SK-N-SH treated with all-trans-retinoic acid at 6 μM for 48 hours (cell line): ENCODE measurements around the gene DYNC1I1.

Experiments used
- ATAC-seq: fragments of 200-7000 bp; cut with Tn5 transposase; 3 replicates; pipeline ENCODE4 v1.9.1; 2020; ENCODE audit warnings: mild to moderate bottlenecking, moderate library complexity
- ARNTL ChIP-seq: fragments of 450-650 bp; formaldehyde crosslinking; IDR thresholded peaks from 2 replicates; pipeline ENCODE4 v1.5.0; 2020; ENCODE audit warnings: low read depth, mild to moderate bottlenecking, moderate library complexity, borderline replicate concordance
- BACH2 ChIP-seq: fragments of 250-450 bp; sonication (Bioruptor Pico); IDR thresholded peaks from 2 replicates; pipeline ENCODE4 v1.9.0; 2021; ENCODE audit warnings: mild to moderate bottlenecking, borderline replicate concordance
- CSDC2 ChIP-seq: fragments of 250-450 bp; sonication (Bioruptor Pico); IDR thresholded peaks from 2 replicates; pipeline ENCODE4 v1.5.0; 2020; ENCODE audit warnings: mild to moderate bottlenecking, moderate library complexity
- ESRRG ChIP-seq: fragments of 250-450 bp; sonication (Bioruptor Pico); IDR thresholded peaks from 2 replicates; pipeline ENCODE4 v1.6.1; 2021; ENCODE audit warnings: mild to moderate bottlenecking
- ISL1 ChIP-seq: fragments of 250-450 bp; sonication (Bioruptor Pico); IDR thresholded peaks from 2 replicates; pipeline ENCODE4 v2.1.2; 2022; ENCODE audit warnings: mild to moderate bottlenecking, moderate library complexity
- OSR1 ChIP-seq: fragments of 250-450 bp; sonication (Bioruptor Pico); IDR thresholded peaks from 2 replicates; pipeline ENCODE4 v1.8.0; 2022; ENCODE audit warnings: moderate library complexity, mild to moderate bottlenecking, inconsistent platforms
- POU6F1 ChIP-seq: fragments of 250-450 bp; sonication (Bioruptor Pico); IDR thresholded peaks from 2 replicates; pipeline ENCODE4 v1.8.0; 2021; ENCODE audit warnings: low read depth, mild to moderate bottlenecking, moderate library complexity, borderline replicate concordance
- RARB ChIP-seq: fragments of 250-450 bp; sonication (Bioruptor Pico); IDR thresholded peaks from 2 replicates; pipeline ENCODE4 v1.8.0; 2021; ENCODE audit warnings: mild to moderate bottlenecking, moderate library complexity
- SNAI2 ChIP-seq: fragments of 250-450 bp; sonication (Bioruptor Pico); IDR thresholded peaks from 2 replicates; pipeline ENCODE4 v1.5.0; 2020; ENCODE audit warnings: mild to moderate bottlenecking, moderate library complexity
- TCF4 ChIP-seq: fragments of 250-450 bp; sonication (Bioruptor Pico); IDR thresholded peaks from 2 replicates; pipeline ENCODE4 v1.8.0; 2021; ENCODE audit warnings: mild to moderate bottlenecking, moderate library complexity, borderline replicate concordance
- TOX ChIP-seq: fragments of 250-450 bp; sonication (Bioruptor Pico); IDR thresholded peaks from 2 replicates; pipeline ENCODE4 v1.8.0; 2021; ENCODE audit warnings: mild to moderate bottlenecking, moderate library complexity, borderline replicate concordance
- TSHZ2 ChIP-seq: fragments of 250-450 bp; sonication (Bioruptor Pico); IDR thresholded peaks from 2 replicates; pipeline ENCODE4 v1.5.0; 2020; ENCODE audit warnings: mild to moderate bottlenecking, moderate library complexity
- ZC3H10 ChIP-seq: fragments of 250-450 bp; sonication (Bioruptor Pico); IDR thresholded peaks from 2 replicates; pipeline ENCODE4 v1.5.1; 2021; ENCODE audit warnings: mild to moderate bottlenecking, moderate library complexity
- ZFP3 ChIP-seq: fragments of 250-450 bp; sonication (Bioruptor Pico); IDR thresholded peaks from 2 replicates; pipeline ENCODE4 v1.5.0; 2020; ENCODE audit warnings: mild to moderate bottlenecking, moderate library complexity
- ZFP30 ChIP-seq: fragments of 450-650 bp; formaldehyde crosslinking; IDR thresholded peaks from 2 replicates; pipeline ENCODE4 v1.5.0; 2022; ENCODE audit warnings: mild to moderate bottlenecking, moderate library complexity
- ZNF565 ChIP-seq: fragments of 450-650 bp; formaldehyde crosslinking; conservative IDR thresholded peaks from 2 replicates; pipeline ENCODE4 v1.5.0; 2020; ENCODE audit warnings: low read depth, mild to moderate bottlenecking, moderate library complexity
- ZNF70 ChIP-seq: fragments of 450-650 bp; formaldehyde crosslinking; IDR thresholded peaks from 2 replicates; pipeline ENCODE4 v1.5.0; 2020; ENCODE audit warnings: mild to moderate bottlenecking, moderate library complexity
- ZNF8 ChIP-seq: fragments of 450-650 bp; formaldehyde crosslinking; IDR thresholded peaks from 2 replicates; pipeline ENCODE4 v1.5.0; 2020; ENCODE audit warnings: mild to moderate bottlenecking, moderate library complexity
- TF ChIP-seq, protein P1 (sequence below): fragments of 250-450 bp; sonication (Bioruptor Pico); IDR thresholded peaks from 2 replicates; pipeline ENCODE4 v1.5.1; 2020; ENCODE audit warnings: low read depth, mild to moderate bottlenecking, moderate library complexity
- TF ChIP-seq, protein P2 (sequence below): fragments of 250-450 bp; sonication (Bioruptor Pico); IDR thresholded peaks from 2 replicates; pipeline ENCODE4 v1.8.0; 2020; ENCODE audit warnings: mild to moderate bottlenecking, moderate library complexity, borderline replicate concordance

The DYNC1I1 gene

GRCh38 chr7:95780665-95781064 lies 8.3 kb downstream of the DYNC1I1 start:
- ATAC-seq, result no peak
- TF ChIP-seq ZFP30 (no peak), SNAI2 (CRISPR knock-in tag) (no peak), TOX (no peak), RARB (CRISPR knock-in tag) (no peak), ZFP3 (CRISPR knock-in tag) (no peak), ZNF70 (no peak), CSDC2 (no peak), BACH2 (no peak), TSHZ2 (CRISPR knock-in tag) (no peak), ZNF8 (no peak), ARNTL (CRISPR knock-in tag) (no peak), OSR1 (CRISPR knock-in tag) (no peak), ZC3H10 (no peak), POU6F1 (CRISPR knock-in tag) (no peak)
- TF ChIP-seq, protein P1, sequence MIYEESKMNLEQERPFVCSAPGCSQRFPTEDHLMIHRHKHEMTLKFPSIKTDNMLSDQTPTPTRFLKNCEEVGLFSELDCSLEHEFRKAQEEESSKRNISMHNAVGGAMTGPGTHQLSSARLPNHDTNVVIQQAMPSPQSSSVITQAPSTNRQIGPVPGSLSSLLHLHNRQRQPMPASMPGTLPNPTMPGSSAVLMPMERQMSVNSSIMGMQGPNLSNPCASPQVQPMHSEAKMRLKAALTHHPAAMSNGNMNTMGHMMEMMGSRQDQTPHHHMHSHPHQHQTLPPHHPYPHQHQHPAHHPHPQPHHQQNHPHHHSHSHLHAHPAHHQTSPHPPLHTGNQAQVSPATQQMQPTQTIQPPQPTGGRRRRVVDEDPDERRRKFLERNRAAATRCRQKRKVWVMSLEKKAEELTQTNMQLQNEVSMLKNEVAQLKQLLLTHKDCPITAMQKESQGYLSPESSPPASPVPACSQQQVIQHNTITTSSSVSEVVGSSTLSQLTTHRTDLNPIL, result no peak
- TF ChIP-seq, protein P2, sequence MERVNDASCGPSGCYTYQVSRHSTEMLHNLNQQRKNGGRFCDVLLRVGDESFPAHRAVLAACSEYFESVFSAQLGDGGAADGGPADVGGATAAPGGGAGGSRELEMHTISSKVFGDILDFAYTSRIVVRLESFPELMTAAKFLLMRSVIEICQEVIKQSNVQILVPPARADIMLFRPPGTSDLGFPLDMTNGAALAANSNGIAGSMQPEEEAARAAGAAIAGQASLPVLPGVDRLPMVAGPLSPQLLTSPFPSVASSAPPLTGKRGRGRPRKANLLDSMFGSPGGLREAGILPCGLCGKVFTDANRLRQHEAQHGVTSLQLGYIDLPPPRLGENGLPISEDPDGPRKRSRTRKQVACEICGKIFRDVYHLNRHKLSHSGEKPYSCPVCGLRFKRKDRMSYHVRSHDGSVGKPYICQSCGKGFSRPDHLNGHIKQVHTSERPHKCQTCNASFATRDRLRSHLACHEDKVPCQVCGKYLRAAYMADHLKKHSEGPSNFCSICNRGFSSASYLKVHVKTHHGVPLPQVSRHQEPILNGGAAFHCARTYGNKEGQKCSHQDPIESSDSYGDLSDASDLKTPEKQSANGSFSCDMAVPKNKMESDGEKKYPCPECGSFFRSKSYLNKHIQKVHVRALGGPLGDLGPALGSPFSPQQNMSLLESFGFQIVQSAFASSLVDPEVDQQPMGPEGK (CRISPR knock-in tag), result no peak
- TF ChIP-seq, all 23 proteins: peak for 0

DNA sequence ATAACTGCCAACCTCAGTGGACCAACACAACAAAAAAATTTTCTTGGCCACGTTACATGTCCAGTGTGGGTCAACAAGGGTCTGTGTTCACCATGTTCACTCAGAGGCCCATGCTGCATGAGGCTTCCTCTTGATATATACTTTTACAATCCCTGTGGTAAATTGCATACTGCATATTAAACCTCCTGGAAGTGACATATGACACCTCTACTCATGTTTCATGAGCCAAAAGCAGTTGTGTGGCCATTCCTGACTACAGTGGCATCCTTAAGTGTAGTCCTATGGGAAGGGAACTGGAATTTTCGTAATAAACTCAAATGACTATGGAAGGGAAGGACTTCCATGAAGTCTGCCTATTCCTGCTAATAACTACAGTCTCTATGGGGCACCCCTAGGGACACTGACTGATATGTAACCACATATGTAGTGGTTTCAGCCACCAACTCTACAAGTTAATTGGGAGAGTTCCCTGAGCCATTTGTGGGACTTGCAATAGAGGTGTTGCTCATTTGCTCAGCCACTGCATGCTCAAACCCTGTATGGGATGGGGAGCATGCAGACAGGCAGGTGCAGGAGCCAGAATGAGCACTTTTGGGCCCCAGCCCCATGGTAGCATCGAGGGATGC lies 9.7 kb downstream of the DYNC1I1 start:
- TF ChIP-seq ZNF8, result no peak
- TF ChIP-seq ZFP3 (CRISPR knock-in tag), result no peak
- no peak for TF ChIP-seq TOX
- no peak for TF ChIP-seq TSHZ2 (CRISPR knock-in tag)
- TF ChIP-seq ZNF70, result no peak
- no peak for TF ChIP-seq ZFP30
- TF ChIP-seq ISL1 (CRISPR knock-in tag), result no peak
- TF ChIP-seq ESRRG (CRISPR knock-in tag), result no peak
- TF ChIP-seq TCF4 (CRISPR knock-in tag), result no peak
- no peak for TF ChIP-seq RARB (CRISPR knock-in tag)
- no peak for TF ChIP-seq CSDC2
- no peak for TF ChIP-seq OSR1 (CRISPR knock-in tag)
- TF ChIP-seq ARNTL (CRISPR knock-in tag), result no peak
- no peak for ATAC-seq

DNA sequence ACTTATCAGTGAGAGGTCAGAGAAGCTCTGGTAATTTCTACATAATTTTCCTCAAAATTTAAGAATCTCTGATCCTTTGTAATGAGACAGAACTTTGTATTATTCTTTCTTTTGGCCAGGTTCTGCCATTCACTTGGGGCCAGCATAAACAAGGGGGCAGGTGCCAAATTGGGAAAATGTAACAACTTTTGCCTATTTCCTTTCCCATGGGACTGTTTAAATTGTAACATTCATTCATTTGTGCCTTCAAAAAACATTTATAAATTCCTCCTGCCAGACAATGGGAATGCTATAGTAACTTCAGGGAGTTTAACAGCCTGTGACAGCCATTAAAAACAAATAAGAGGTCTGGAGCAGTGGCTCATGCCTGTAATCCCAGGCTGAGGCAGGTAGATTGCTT lies 12.4 kb downstream of the DYNC1I1 start:
- TF ChIP-seq BACH2 (no peak), ZNF565 (CRISPR knock-in tag) (no peak)
- TF ChIP-seq, all 23 proteins: peak for 0
- no peak for ATAC-seq
